Endodermal cell (in vitro differentiated cells): ENCODE data around the gene CAP2. TPM values are rescaled to one million over a fixed set of nuclear protein-coding genes. Genes with fewer than 3 reads are reported as not detected.

Experiments used
- DNase-seq: peaks from one replicate; pipeline ENCODE4 v3.0.0-alpha.2; 2017
- H3K27ac ChIP-seq: 2 replicates; pipeline ENCODE4 v1.5.1; 2013; ENCODE audit warnings: mild to moderate bottlenecking, low read depth, low read length, moderate library complexity
- H3K27me3 ChIP-seq: 2 replicates; pipeline ENCODE4 v1.6.1; 2013; ENCODE audit warnings: mild to moderate bottlenecking, low read length, moderate library complexity; ENCODE audit not compliant: insufficient read depth, control insufficient read depth, poor library complexity, severe bottlenecking
- H3K36me3 ChIP-seq: 2 replicates; pipeline ENCODE4 v1.7.0; 2013; ENCODE audit warnings: mild to moderate bottlenecking, low read length, moderate library complexity; ENCODE audit not compliant: control insufficient read depth, insufficient read depth
- H3K4me1 ChIP-seq: one replicate; pipeline ENCODE4 v1.7.0; 2013; ENCODE audit warnings: low read length; ENCODE audit not compliant: control insufficient read depth, insufficient read depth
- H3K4me3 ChIP-seq: 2 replicates; pipeline ENCODE4 v1.5.1; 2013; ENCODE audit warnings: mild to moderate bottlenecking, low read length, moderate library complexity
- H3K9ac ChIP-seq: 2 replicates; pipeline ENCODE4 v1.6.1; 2013; ENCODE audit warnings: mild to moderate bottlenecking, low read length, moderate library complexity; ENCODE audit not compliant: poor library complexity, severe bottlenecking; ENCODE audit errors: extremely low read depth
- H3K9me3 ChIP-seq: 2 replicates; pipeline ENCODE4 v1.6.1; 2013; ENCODE audit warnings: mild to moderate bottlenecking, low read length, moderate library complexity; ENCODE audit not compliant: control insufficient read depth
- H3K27ac Mint-ChIP-seq: 2 replicates; pipeline ENCODE4 v1.8.0; 2020; ENCODE audit warnings: mixed read lengths
- H3K27me3 Mint-ChIP-seq: 2 replicates; pipeline ENCODE4 v1.8.0; 2021; ENCODE audit warnings: mild to moderate bottlenecking, mixed read lengths; ENCODE audit not compliant: insufficient read depth
- H3K36me3 Mint-ChIP-seq: 2 replicates; pipeline ENCODE4 v1.8.0; 2020; ENCODE audit warnings: low read depth, mixed read lengths
- H3K4me1 Mint-ChIP-seq: 2 replicates; pipeline ENCODE4 v1.8.0; 2020; ENCODE audit warnings: mixed read lengths
- H3K4me3 Mint-ChIP-seq: 2 replicates; pipeline ENCODE4 v1.8.0; 2020; ENCODE audit warnings: mild to moderate bottlenecking, moderate library complexity, mixed read lengths
- H3K9me3 Mint-ChIP-seq: 2 replicates; pipeline ENCODE4 v1.8.0; 2020; ENCODE audit warnings: mild to moderate bottlenecking, mixed read lengths
- CTCF ChIP-seq: fragments of 200-600 bp; sonication (generic); conservative IDR thresholded peaks from 2 replicates; pipeline ENCODE4 v1.5.0; 2021; ENCODE audit warnings: antibody characterized with exemption, mild to moderate bottlenecking
- WGBS, 2 experiments: methylation state at CpG; one replicate each; pipeline versions ENCODE4 v1.1.5 to v1.1.7; 2013; ENCODE audit warnings: missing lambda C conversion rate in 2 of 2, mixed read lengths in 1 of 2; ENCODE audit not compliant: insufficient coverage in 1 of 2, insufficient read length in 1 of 2; 5-methylcytosine and 5-hydroxymethylcytosine counted together
- total RNA-seq, 2 donors: library from RNA; stranded (reverse); fragmentation: NEBNext Ultra II Directional in 1 of 2; extraction: Animal tissue kit (Norgen Biotek cat#: 25700) in 1 of 2; gene quantifications; 2 replicates in 1 of 2; 3 replicates in 1 of 2; pipeline ENCODE4 v1.2.1, GENCODE V29; 2021

Gene CAP2
- total RNA-seq, 2 donors from 2014 or later, result 29.8 to 35.9 TPM

- no peak overlapping the region for H3K4me3 ChIP-seq
- no peaks in the 10 kb centered on the region for H3K27me3 ChIP-seq
- H3K4me1 ChIP-seq, result peaks cover 26% of the 10 kb centered on the region
- no peak for TF ChIP-seq CTCF
- no peak for DNase-seq
- Mint-ChIP-seq H3K36me3 (peaks cover 15% of the 10 kb centered on the region), H3K4me3 (no peak overlapping the region), H3K9me3 (peaks cover 16% of the 10 kb centered on the region), H3K27me3 (no peaks in the 10 kb centered on the region), H3K27ac (peak overlapping the region; percentile 24), H3K4me1 (peaks cover 51% of the 10 kb centered on the region)
- no peak overlapping the region for H3K27ac ChIP-seq
- H3K9ac ChIP-seq, result no peak overlapping the region
- H3K9me3 ChIP-seq, result peaks cover 15% of the 10 kb centered on the region
- peaks cover 16% of the 10 kb centered on the region for H3K36me3 ChIP-seq
- WGBS, 2 experiments, result 96 to 100% methylated on average over 2 of the region's 2 CpGs
Measured at GRCh38 chr6:17415321-17415720, 21.9 kb downstream of the CAP2 start.

GRCh38 chr6:17416806-17417205, 23.4 kb downstream of the CAP2 start:
- no peak for DNase-seq
- H3K9me3 ChIP-seq, result peaks cover 7% of the 10 kb centered on the region
- H3K4me3 ChIP-seq, result peak overlapping the region; percentile 61
- Mint-ChIP-seq H3K4me1 (peaks cover 60% of the 10 kb centered on the region), H3K36me3 (peaks cover 9% of the 10 kb centered on the region), H3K4me3 (no peak overlapping the region), H3K27me3 (no peaks in the 10 kb centered on the region), H3K9me3 (peaks cover 8% of the 10 kb centered on the region), H3K27ac (peak overlapping the region; percentile 99)
- H3K27ac ChIP-seq, result peak overlapping the region; percentile 85
- peak overlapping the region; percentile 89 for H3K9ac ChIP-seq
- no peak for TF ChIP-seq CTCF
- H3K36me3 ChIP-seq, result peaks cover 18% of the 10 kb centered on the region
- peaks cover 26% of the 10 kb centered on the region for H3K4me1 ChIP-seq
- H3K27me3 ChIP-seq, result no peaks in the 10 kb centered on the region

- no peak for TF ChIP-seq CTCF
- peaks cover 26% of the 10 kb centered on the region for H3K4me1 ChIP-seq
- Mint-ChIP-seq H3K27ac (peak overlapping the region; percentile 99), H3K4me1 (peaks cover 55% of the 10 kb centered on the region), H3K36me3 (peaks cover 12% of the 10 kb centered on the region), H3K4me3 (peak overlapping the region; percentile 42), H3K9me3 (peaks cover 8% of the 10 kb centered on the region), H3K27me3 (no peaks in the 10 kb centered on the region)
- DNase-seq, result peak; percentile 91
- H3K4me3 ChIP-seq, result peak overlapping the region; percentile 71
- H3K9me3 ChIP-seq, result peaks cover 7% of the 10 kb centered on the region
- peak overlapping the region; percentile 85 for H3K27ac ChIP-seq
- peak overlapping the region; percentile 89 for H3K9ac ChIP-seq
- WGBS, 2 experiments, result 35 to 40% methylated on average over 3 to 4 of the region's 4 CpGs
- peaks cover 27% of the 10 kb centered on the region for H3K36me3 ChIP-seq
- no peaks in the 10 kb centered on the region for H3K27me3 ChIP-seq
Measured at GRCh38 chr6:17417817-17418216, 24.4 kb downstream of the CAP2 start.
